ENCODE measurements around the gene CALML3. TPM values are rescaled to one million over a fixed set of nuclear protein-coding genes. Genes with fewer than 3 reads are reported as not detected.

The CALML3 gene
- total RNA-seq, 1 donor from 2014 or later = not detected

DNA sequence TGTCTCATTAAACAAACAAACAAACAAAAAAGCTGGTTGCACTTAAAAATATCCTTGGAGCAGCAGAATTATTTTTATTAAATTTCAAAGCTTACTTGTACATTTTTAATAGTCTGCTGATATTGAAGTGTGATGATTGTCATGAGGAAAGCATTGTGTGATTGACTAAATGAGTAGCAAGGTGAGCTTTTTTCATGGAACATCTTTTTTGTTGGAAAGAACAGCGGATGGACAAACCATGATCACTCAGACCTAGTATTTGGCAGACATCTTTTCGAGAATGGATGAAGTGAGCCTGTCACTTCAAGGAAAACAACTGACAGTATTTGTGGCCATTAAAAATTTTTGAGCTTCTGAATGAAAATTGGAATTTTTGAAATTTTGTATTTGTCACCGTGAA, 5.7 kb upstream of the CALML3 start:
- Mint-ChIP-seq H3K4me1 (ENCODE audit: low read depth, unreplicated experiment) (peaks cover 1% of the 10 kb centered on the region), H3K4me3 (ENCODE audit: unreplicated experiment) (no peak overlapping the region), H3K9me3 (ENCODE audit: unreplicated experiment) (peaks cover 2% of the 10 kb centered on the region), H3K36me3 (ENCODE audit: low read depth, unreplicated experiment) (no peaks in the 10 kb centered on the region), H3K27me3 (ENCODE audit: low read depth, unreplicated experiment) (peaks cover 17% of the 10 kb centered on the region), H3K27ac (ENCODE audit: unreplicated experiment) (no peak overlapping the region)
- Histone ChIP-seq H2AFZ (ENCODE audit: low read depth, low read length) (no peak overlapping the region), H3K79me2 (ENCODE audit: insufficient read depth, low read length) (no peaks in the 10 kb centered on the region), H4K20me1 (ENCODE audit: insufficient read depth, low read length) (no peaks in the 10 kb centered on the region), H3K4me2 (ENCODE audit: low read length) (no peak overlapping the region), H3K9me3 (ENCODE audit: insufficient read depth, low read depth, low read length) (no peaks in the 10 kb centered on the region), H3K36me3 (ENCODE audit: insufficient read depth, low read length) (no peaks in the 10 kb centered on the region), H3K4me3 (ENCODE audit: insufficient read depth, low read depth, low read length) (no peak overlapping the region), H3K9ac (ENCODE audit: low read length) (no peak overlapping the region), H3K4me1 (ENCODE audit: insufficient read depth, low read length) (no peaks in the 10 kb centered on the region), H3K27me3 (ENCODE audit: insufficient read depth, low read length) (no peaks in the 10 kb centered on the region), H3K27ac (ENCODE audit: low read depth, low read length) (no peak overlapping the region)
- no peak for TF ChIP-seq EZH2 (IDR thresholded peaks at IDR 0.05; ENCODE audit: insufficient read depth, low read length)
- DNase-seq (ENCODE audit: low read depth) (no peak), FAIRE-seq (no peak)

DNA sequence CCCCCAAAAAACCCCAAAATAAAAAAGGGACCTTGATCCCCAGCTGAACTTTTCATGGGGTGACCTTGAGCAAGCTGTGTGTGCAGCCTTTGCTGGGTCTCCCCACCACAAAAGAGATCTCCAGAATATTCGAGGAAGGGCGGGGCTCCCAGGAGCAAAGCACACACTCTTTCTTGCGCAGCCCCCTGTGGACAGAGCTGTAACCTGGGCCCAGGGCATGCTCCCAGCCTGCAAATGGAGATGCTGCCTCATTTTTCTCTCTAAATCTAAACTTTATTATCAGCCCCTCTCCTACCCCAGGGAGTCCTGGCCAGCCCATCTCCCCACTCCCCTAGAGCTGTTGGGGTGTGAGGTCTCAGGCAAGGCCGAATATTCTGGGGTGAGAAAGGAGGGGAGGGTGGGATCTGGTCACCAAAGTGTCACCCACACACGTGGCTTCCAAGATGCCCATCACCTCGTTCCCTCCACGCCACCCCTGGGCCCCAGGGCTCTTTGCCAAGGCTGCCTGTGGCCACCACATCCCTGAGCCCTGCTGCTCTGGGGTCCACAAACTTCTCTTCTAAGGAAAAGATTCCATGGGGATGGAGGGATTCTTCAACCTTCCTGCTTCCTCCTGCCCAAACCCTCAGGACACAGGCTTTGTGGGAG, 1.7 kb upstream of the CALML3 start:
- FAIRE-seq (no peak), DNase-seq (ENCODE audit: low read depth) (no peak)
- Mint-ChIP-seq H3K4me1 (ENCODE audit: low read depth, unreplicated experiment) (peaks cover 1% of the 10 kb centered on the region), H3K27ac (ENCODE audit: unreplicated experiment) (no peak overlapping the region), H3K27me3 (ENCODE audit: low read depth, unreplicated experiment) (peaks cover 28% of the 10 kb centered on the region), H3K4me3 (ENCODE audit: unreplicated experiment) (no peak overlapping the region), H3K9me3 (ENCODE audit: unreplicated experiment) (no peaks in the 10 kb centered on the region), H3K36me3 (ENCODE audit: low read depth, unreplicated experiment) (no peaks in the 10 kb centered on the region)
- no peak overlapping the region for H3K4me3 ChIP-seq (ENCODE audit: insufficient read depth, low read depth, low read length)
- H3K9me3 ChIP-seq (ENCODE audit: insufficient read depth, low read depth, low read length) = no peaks in the 10 kb centered on the region
- H3K27me3 ChIP-seq (ENCODE audit: insufficient read depth, low read length) = no peaks in the 10 kb centered on the region
- no peak overlapping the region for H2AFZ ChIP-seq (ENCODE audit: low read depth, low read length)
- H4K20me1 ChIP-seq (ENCODE audit: insufficient read depth, low read length) = no peaks in the 10 kb centered on the region
- H3K4me2 ChIP-seq (ENCODE audit: low read length) = no peak overlapping the region
- H3K4me1 ChIP-seq (ENCODE audit: insufficient read depth, low read length) = no peaks in the 10 kb centered on the region
- H3K36me3 ChIP-seq (ENCODE audit: insufficient read depth, low read length) = no peaks in the 10 kb centered on the region
- H3K27ac ChIP-seq (ENCODE audit: low read depth, low read length) = no peak overlapping the region
- no peaks in the 10 kb centered on the region for H3K79me2 ChIP-seq (ENCODE audit: insufficient read depth, low read length)
- H3K9ac ChIP-seq (ENCODE audit: low read length) = no peak overlapping the region
- TF ChIP-seq, protein P1, sequence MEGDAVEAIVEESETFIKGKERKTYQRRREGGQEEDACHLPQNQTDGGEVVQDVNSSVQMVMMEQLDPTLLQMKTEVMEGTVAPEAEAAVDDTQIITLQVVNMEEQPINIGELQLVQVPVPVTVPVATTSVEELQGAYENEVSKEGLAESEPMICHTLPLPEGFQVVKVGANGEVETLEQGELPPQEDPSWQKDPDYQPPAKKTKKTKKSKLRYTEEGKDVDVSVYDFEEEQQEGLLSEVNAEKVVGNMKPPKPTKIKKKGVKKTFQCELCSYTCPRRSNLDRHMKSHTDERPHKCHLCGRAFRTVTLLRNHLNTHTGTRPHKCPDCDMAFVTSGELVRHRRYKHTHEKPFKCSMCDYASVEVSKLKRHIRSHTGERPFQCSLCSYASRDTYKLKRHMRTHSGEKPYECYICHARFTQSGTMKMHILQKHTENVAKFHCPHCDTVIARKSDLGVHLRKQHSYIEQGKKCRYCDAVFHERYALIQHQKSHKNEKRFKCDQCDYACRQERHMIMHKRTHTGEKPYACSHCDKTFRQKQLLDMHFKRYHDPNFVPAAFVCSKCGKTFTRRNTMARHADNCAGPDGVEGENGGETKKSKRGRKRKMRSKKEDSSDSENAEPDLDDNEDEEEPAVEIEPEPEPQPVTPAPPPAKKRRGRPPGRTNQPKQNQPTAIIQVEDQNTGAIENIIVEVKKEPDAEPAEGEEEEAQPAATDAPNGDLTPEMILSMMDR (IDR thresholded peaks at IDR 0.05; ENCODE audit: insufficient read depth, low read depth, low read length) = no peak
- TF ChIP-seq EZH2 (IDR thresholded peaks at IDR 0.05; ENCODE audit: insufficient read depth, low read length) = no peak

GRCh38 chr10:5523796-5524574, 776 bp upstream of the CALML3 start:
- Histone ChIP-seq H3K4me1 (ENCODE audit: insufficient read depth, low read length) (no peaks in the 10 kb centered on the region), H3K27me3 (ENCODE audit: insufficient read depth, low read length) (no peaks in the 10 kb centered on the region), H3K27ac (ENCODE audit: low read depth, low read length) (no peak overlapping the region), H3K9me3 (ENCODE audit: insufficient read depth, low read depth, low read length) (no peaks in the 10 kb centered on the region), H2AFZ (ENCODE audit: low read depth, low read length) (no peak overlapping the region), H3K9ac (ENCODE audit: low read length) (no peak overlapping the region), H3K4me3 (ENCODE audit: insufficient read depth, low read depth, low read length) (no peak overlapping the region), H3K36me3 (ENCODE audit: insufficient read depth, low read length) (no peaks in the 10 kb centered on the region), H4K20me1 (ENCODE audit: insufficient read depth, low read length) (no peaks in the 10 kb centered on the region), H3K79me2 (ENCODE audit: insufficient read depth, low read length) (no peaks in the 10 kb centered on the region), H3K4me2 (ENCODE audit: low read length) (no peak overlapping the region)
- DNase-seq (ENCODE audit: low read depth) (no peak), FAIRE-seq (no peak)
- Mint-ChIP-seq H3K36me3 (ENCODE audit: low read depth, unreplicated experiment) (no peaks in the 10 kb centered on the region), H3K27ac (ENCODE audit: unreplicated experiment) (no peak overlapping the region), H3K9me3 (ENCODE audit: unreplicated experiment) (no peaks in the 10 kb centered on the region), H3K27me3 (ENCODE audit: low read depth, unreplicated experiment) (peaks cover 31% of the 10 kb centered on the region), H3K4me1 (ENCODE audit: low read depth, unreplicated experiment) (peaks cover 1% of the 10 kb centered on the region), H3K4me3 (ENCODE audit: unreplicated experiment) (no peak overlapping the region)
- TF ChIP-seq EZH2 (IDR thresholded peaks at IDR 0.05; ENCODE audit: insufficient read depth, low read length) = no peak
- TF ChIP-seq, protein P1 (IDR thresholded peaks at IDR 0.05; ENCODE audit: insufficient read depth, low read depth, low read length) = no peak
